CD4-positive, CD25-positive, alpha-beta regulatory T cell (primary cell): ENCODE measurements around the gene OSCP1. TPM values are rescaled to one million over a fixed set of nuclear protein-coding genes. Genes with fewer than 3 reads are reported as not detected.
"Not testable (repeated sequence)": the region's sequence is repeated elsewhere in the genome, so short reads cannot be mapped to it uniquely, and the experiment has no call there.

Experiments
- ATAC-seq, 2 donors: fragments of 150-1000 bp; cut with Tn5 transposase; one replicate each; pipeline ENCODE4 v1.10.0; 2021; ENCODE audit warnings: low read depth in 2 of 2, moderate number of reproducible peaks in 2 of 2, moderate library complexity in 1 of 2
- DNase-seq, 3 donors: peaks; one replicate each; pipeline versions ENCODE4 v3.0.0 to v3.0.0-alpha.2; 2012 to 2022; ENCODE audit warnings: mixed read lengths in 1 of 3
- H3K27ac ChIP-seq: one replicate; pipeline ENCODE4 v1.7.0; 2013; ENCODE audit warnings: mild to moderate bottlenecking, low read length; ENCODE audit not compliant: insufficient read depth, poor library complexity, severe bottlenecking
- H3K27me3 ChIP-seq: one replicate; pipeline ENCODE4 v1.7.0; 2013; ENCODE audit warnings: low read length; ENCODE audit not compliant: control insufficient read depth, insufficient read depth
- H3K36me3 ChIP-seq: one replicate; pipeline ENCODE4 v1.7.0; 2013; ENCODE audit warnings: mild to moderate bottlenecking, low read length, moderate library complexity; ENCODE audit not compliant: control insufficient read depth, insufficient read depth
- H3K4me1 ChIP-seq: 2 replicates; pipeline ENCODE4 v1.7.0; 2013; ENCODE audit warnings: mild to moderate bottlenecking, low read length; ENCODE audit not compliant: insufficient read depth, control insufficient read depth, poor library complexity, severe bottlenecking
- H3K4me3 ChIP-seq: one replicate; pipeline ENCODE4 v1.7.0; 2013; ENCODE audit warnings: low read depth, mild to moderate bottlenecking, low read length, moderate library complexity
- H3K9me3 ChIP-seq, 2 experiments: 1 replicate in 1 of 2; 2 replicates in 1 of 2; pipeline ENCODE4 v1.7.0; 2013; ENCODE audit warnings: low read length in 2 of 2, mild to moderate bottlenecking in 1 of 2, moderate library complexity in 1 of 2; ENCODE audit not compliant: control insufficient read depth in 2 of 2
- H3K27ac Mint-ChIP-seq, 3 donors: one replicate each; pipeline ENCODE4 v1.8.0; 2020 to 2022; ENCODE audit warnings: mild to moderate bottlenecking in 3 of 3, mixed read lengths in 3 of 3, moderate library complexity in 2 of 3
- H3K27me3 Mint-ChIP-seq: one replicate; pipeline ENCODE4 v1.8.0; 2022; ENCODE audit warnings: mild to moderate bottlenecking, mixed read lengths
- H3K36me3 Mint-ChIP-seq: one replicate; pipeline ENCODE4 v1.8.0; 2020; ENCODE audit warnings: mixed read lengths
- H3K4me1 Mint-ChIP-seq, 4 donors: one replicate each; pipeline ENCODE4 v1.8.0; 2020 to 2022; ENCODE audit warnings: mixed read lengths in 4 of 4, mild to moderate bottlenecking in 1 of 4
- H3K4me3 Mint-ChIP-seq, 4 donors: one replicate each; pipeline ENCODE4 v1.8.0; 2020 to 2022; ENCODE audit warnings: mild to moderate bottlenecking in 4 of 4, mixed read lengths in 4 of 4, moderate library complexity in 3 of 4
- H3K9me3 Mint-ChIP-seq, 7 donors: one replicate each; pipeline ENCODE4 v1.8.0; 2020 to 2022; ENCODE audit warnings: mixed read lengths in 7 of 7, mild to moderate bottlenecking in 3 of 7, moderate library complexity in 2 of 7
- polyA plus RNA-seq, 4 donors: library from polyadenylated mRNA; unstranded; fragments of 300-500 nt; fragmentation: Illumina TruSeq; gene quantifications; one replicate each; pipeline ENCODE4 v1.2.3, GENCODE V29; 2021
- total RNA-seq: library from RNA; stranded (reverse); gene quantifications from one replicate; pipeline ENCODE4 v1.2.3, GENCODE V29; 2022

OSCP1 gene
- total and polyA plus RNA-seq, 5 donors from 2014 or later: 0.35 to 1.8 (median 0.73) TPM; not detected in 1

DNA sequence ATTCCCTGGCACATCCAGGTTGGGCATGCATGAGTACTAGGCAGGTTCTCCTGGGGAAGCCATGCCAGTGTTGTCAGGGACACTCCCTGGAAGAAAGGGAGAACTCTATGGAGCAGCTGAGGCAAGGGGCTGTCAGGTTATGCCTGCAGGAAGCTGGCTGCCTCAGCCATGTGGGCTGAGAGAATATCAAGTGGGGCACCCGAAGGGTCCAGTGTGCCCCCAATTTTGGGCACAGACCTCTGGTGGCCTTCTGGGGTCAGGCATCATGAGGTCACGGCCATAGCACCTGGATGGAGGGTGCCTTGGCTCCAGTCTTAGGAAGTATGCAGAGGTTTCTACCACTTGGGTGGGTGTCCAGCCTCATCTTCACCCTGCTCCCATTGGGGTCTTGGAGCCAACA is 29.9 kb upstream of the OSCP1 start:
- no peak for DNase-seq
- ATAC-seq: no peak
- H3K36me3 ChIP-seq: no peaks in the 10 kb centered on the region
- Mint-ChIP-seq H3K4me1 (peaks cover 0 to 12% (median 1%) of the 10 kb centered on the region in 4 donors), H3K4me3 (no peak overlapping the region), H3K36me3 (no peaks in the 10 kb centered on the region), H3K27ac (no peak overlapping the region), H3K27me3 (peaks cover 9% of the 10 kb centered on the region), H3K9me3 (no peaks in the 10 kb centered on the region)
- H3K27me3 ChIP-seq: peaks cover 2% of the 10 kb centered on the region
- no peak overlapping the region for H3K4me3 ChIP-seq
- H3K27ac ChIP-seq: no peak overlapping the region
- H3K9me3 ChIP-seq: no peaks in the 10 kb centered on the region
- H3K4me1 ChIP-seq: peaks cover 4% of the 10 kb centered on the region

- ATAC-seq: no peak
- Mint-ChIP-seq H3K27ac (peak overlapping the region in 1 of 3 donors; percentile 57), H3K27me3 (peaks cover 9% of the 10 kb centered on the region), H3K4me3 (no peak overlapping the region), H3K36me3 (no peaks in the 10 kb centered on the region), H3K4me1 (peaks cover 0 to 12% (median 1%) of the 10 kb centered on the region in 4 donors), H3K9me3 (no peaks in the 10 kb centered on the region)
- no peak for DNase-seq
- Histone ChIP-seq H3K27ac (no peak overlapping the region), H3K27me3 (peaks cover 2% of the 10 kb centered on the region), H3K36me3 (no peaks in the 10 kb centered on the region), H3K4me1 (peaks cover 4% of the 10 kb centered on the region), H3K9me3 (no peaks in the 10 kb centered on the region), H3K4me3 (no peak overlapping the region)
Observed at GRCh38 chr1:36479505-36480051, 29.3 kb upstream of the OSCP1 start.

DNA sequence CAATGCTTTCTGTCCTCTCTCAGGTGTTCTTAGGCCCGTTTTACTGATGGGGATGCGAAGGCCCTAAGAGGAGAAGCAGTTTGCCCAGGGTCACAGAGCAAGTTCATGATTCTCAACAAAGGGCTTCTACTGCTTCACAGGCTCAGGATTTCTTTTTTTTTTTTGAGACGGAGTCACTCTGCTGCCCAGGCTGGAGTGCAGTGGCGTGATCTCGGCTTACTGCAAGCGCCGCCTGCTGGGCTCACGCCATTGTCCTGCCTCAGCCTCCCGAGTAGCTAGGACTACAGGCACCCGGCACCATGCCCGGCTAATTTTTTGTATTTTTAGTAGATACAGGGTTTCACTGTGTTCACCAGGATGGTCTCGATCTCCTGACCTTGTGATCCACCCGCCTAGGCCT is 27.4 kb upstream of the OSCP1 start:
- H3K27me3 Mint-ChIP-seq, H3K4me1 ChIP-seq, H3K27ac Mint-ChIP-seq, H3K27ac ChIP-seq, H3K36me3 Mint-ChIP-seq, H3K36me3 ChIP-seq, H3K9me3 Mint-ChIP-seq, H3K4me3 ChIP-seq, ATAC-seq, DNase-seq, H3K27me3 ChIP-seq, H3K4me3 Mint-ChIP-seq, H3K9me3 ChIP-seq: not testable (repeated sequence)
- peaks cover 0 to 12% (median 1%) of the 10 kb centered on the region in 4 donors for H3K4me1 Mint-ChIP-seq

GRCh38 chr1:36476945-36477344 is 26.7 kb upstream of the OSCP1 start:
- no peaks in the 10 kb centered on the region for H3K9me3 Mint-ChIP-seq
- no peak overlapping the region for H3K27ac ChIP-seq
- H3K4me1 Mint-ChIP-seq: peaks cover 0 to 6% (median under 1%) of the 10 kb centered on the region in 4 donors
- peaks cover under 1% of the 10 kb centered on the region for H3K27me3 Mint-ChIP-seq
- H3K27me3 ChIP-seq: peaks cover 2% of the 10 kb centered on the region
- no peak overlapping the region for H3K4me3 ChIP-seq
- peak overlapping the region in 1 of 3 donors; percentile 69 for H3K27ac Mint-ChIP-seq
- no peaks in the 10 kb centered on the region for H3K9me3 ChIP-seq
- no peaks in the 10 kb centered on the region for H3K4me1 ChIP-seq
- no peaks in the 10 kb centered on the region for H3K36me3 ChIP-seq
- DNase-seq (no peak), ATAC-seq (no peak)
- no peaks in the 10 kb centered on the region for H3K36me3 Mint-ChIP-seq
- H3K4me3 Mint-ChIP-seq: no peak overlapping the region

DNA sequence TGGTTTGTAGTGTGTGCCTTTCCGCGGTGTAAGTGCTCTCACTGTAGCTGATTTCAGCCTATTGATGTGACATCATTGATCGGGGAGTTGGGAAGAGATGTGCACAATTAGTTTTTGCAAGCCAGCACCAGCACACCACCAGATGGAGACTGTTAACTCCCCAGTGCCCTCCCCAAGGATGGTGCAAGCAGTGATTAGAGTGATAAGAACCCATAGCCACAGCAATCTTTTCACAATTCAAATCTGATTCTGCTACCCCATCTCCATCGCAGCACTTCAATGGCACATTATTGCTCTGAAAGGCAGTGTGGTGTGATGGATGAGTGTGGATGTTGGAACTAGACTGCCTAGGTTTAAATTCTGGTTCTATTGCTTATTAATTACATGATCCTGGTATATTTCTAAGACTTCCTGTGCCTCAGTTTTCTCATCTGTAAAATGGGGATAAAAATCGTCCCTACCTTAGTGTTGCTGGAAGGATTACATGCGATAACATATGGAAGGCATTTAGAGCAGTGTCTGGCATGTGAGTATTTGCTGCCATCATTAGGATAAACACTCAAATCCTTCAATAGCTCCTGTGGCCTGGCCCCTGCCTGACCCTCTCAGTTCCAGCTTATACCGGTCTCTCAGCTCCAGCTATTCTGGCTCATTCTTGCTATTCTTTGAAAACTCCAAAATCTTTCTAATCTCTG is 25.8 kb upstream of the OSCP1 start:
- H3K27ac Mint-ChIP-seq: no peak overlapping the region
- Histone ChIP-seq H3K4me1 (no peaks in the 10 kb centered on the region), H3K36me3 (no peaks in the 10 kb centered on the region), H3K27me3 (no peaks in the 10 kb centered on the region), H3K4me3 (no peak overlapping the region), H3K27ac (no peak overlapping the region), H3K9me3 (no peaks in the 10 kb centered on the region)
- H3K4me3 Mint-ChIP-seq: no peak overlapping the region
- H3K9me3 Mint-ChIP-seq: no peaks in the 10 kb centered on the region
- no peak for DNase-seq
- H3K4me1 Mint-ChIP-seq: no peaks in the 10 kb centered on the region
- no peaks in the 10 kb centered on the region for H3K27me3 Mint-ChIP-seq
- no peaks in the 10 kb centered on the region for H3K36me3 Mint-ChIP-seq
- ATAC-seq: no peak

DNA sequence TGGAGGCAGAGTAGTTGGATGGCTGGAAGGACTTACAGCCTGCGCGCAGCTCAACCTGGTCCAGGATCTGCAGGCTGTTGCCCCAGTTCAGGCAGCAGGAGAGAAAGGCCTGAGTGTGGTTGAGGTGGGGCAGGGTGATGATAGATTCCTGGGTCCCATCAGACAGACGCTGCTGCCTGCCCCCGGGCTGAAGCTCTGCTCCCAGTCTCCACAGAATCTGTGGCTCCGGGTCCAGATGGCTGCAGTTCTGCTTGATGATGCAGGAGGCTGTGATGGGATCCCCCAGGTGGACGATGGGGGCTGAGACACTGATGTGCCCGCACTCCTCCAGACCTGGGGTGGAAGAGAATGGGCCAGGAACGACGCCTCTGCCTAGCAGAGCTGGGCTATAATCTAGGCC is 25.1 kb upstream of the OSCP1 start:
- H3K27ac ChIP-seq: no peak overlapping the region
- no peak for ATAC-seq
- no peaks in the 10 kb centered on the region for H3K4me1 ChIP-seq
- Mint-ChIP-seq H3K4me3 (no peak overlapping the region), H3K4me1 (no peaks in the 10 kb centered on the region), H3K9me3 (no peaks in the 10 kb centered on the region), H3K36me3 (no peaks in the 10 kb centered on the region), H3K27ac (no peak overlapping the region), H3K27me3 (no peaks in the 10 kb centered on the region)
- H3K36me3 ChIP-seq: no peaks in the 10 kb centered on the region
- DNase-seq: no peak
- no peaks in the 10 kb centered on the region for H3K27me3 ChIP-seq
- H3K4me3 ChIP-seq: no peak overlapping the region
- no peaks in the 10 kb centered on the region for H3K9me3 ChIP-seq

DNA sequence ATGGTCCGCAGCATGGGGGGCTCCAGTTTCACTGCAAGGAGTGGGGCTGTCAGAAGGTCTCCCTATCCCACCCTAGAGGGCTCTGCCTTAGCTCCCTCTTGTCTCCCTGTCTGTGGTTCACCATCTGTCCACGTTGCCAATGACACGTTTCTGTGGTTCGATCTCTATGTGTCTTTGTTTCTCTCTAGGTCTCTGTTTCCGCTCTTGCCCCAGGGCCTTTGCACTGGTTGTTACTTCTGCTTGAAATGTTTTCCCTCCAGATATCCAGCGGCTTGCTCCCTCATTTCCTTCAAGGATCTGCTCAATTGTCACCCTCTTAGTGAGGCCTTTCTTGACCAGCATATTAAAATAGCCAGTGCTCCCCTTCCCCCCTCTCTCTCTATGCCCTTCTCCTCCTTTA is 22.4 kb upstream of the OSCP1 start:
- Mint-ChIP-seq H3K27ac (no peak overlapping the region), H3K4me1 (no peaks in the 10 kb centered on the region), H3K27me3 (no peaks in the 10 kb centered on the region), H3K36me3 (no peaks in the 10 kb centered on the region), H3K4me3 (no peak overlapping the region), H3K9me3 (no peaks in the 10 kb centered on the region)
- Histone ChIP-seq H3K27me3 (no peaks in the 10 kb centered on the region), H3K27ac (no peak overlapping the region), H3K9me3 (no peaks in the 10 kb centered on the region), H3K4me3 (no peak overlapping the region), H3K4me1 (no peaks in the 10 kb centered on the region), H3K36me3 (no peaks in the 10 kb centered on the region)
- ATAC-seq: no peak
- DNase-seq: no peak
